Panc1 (cell line): ENCODE data around the gene PCDHGA1.

ENCODE experiments used
- POLR2AphosphoS5 ChIP-seq: IDR thresholded peaks from 2 replicates; pipeline ENCODE4 v1.6.1; 2012; ENCODE audit warnings: mild to moderate bottlenecking, low read depth, low read length, moderate library complexity
- REST ChIP-seq, 2 experiments: IDR thresholded peaks; 2 replicates each; pipeline ENCODE4 v1.6.1; 2011 to 2012; ENCODE audit warnings: low read depth in 2 of 2, control low read depth in 1 of 2, low read length in 1 of 2, mild to moderate bottlenecking in 1 of 2, moderate library complexity in 1 of 2; ENCODE audit not compliant: insufficient read depth in 1 of 2
- SIN3A ChIP-seq: IDR thresholded peaks from 2 replicates; pipeline ENCODE4 v1.6.1; 2012; ENCODE audit warnings: low read depth, mild to moderate bottlenecking, low read length, moderate library complexity, borderline replicate concordance; ENCODE audit not compliant: insufficient read depth
- TF ChIP-seq, protein P1 (sequence below): fragments of 450-650 bp; IDR thresholded peaks from 2 replicates; pipeline ENCODE4 v1.5.1; 2017; ENCODE audit warnings: mild to moderate bottlenecking

DNA sequence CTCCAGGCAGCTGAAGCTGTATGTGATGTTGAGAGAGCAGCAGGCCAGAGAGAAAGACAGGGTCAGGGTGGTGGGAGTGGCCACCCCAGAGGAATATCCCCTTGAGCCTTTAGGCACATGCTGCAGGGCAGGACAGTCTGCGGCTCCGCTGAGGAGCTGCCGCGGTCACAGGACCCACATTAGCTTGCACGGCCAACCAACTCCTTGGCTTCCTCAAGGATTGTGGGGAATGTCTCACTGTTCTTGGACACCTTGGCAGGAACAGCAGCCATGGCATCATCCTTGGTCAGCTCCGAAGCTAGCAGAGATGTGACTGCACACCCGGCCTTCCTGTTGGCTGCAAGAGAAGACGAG, 186.3 kb downstream of the PCDHGA1 start:
- TF ChIP-seq, protein P1, sequence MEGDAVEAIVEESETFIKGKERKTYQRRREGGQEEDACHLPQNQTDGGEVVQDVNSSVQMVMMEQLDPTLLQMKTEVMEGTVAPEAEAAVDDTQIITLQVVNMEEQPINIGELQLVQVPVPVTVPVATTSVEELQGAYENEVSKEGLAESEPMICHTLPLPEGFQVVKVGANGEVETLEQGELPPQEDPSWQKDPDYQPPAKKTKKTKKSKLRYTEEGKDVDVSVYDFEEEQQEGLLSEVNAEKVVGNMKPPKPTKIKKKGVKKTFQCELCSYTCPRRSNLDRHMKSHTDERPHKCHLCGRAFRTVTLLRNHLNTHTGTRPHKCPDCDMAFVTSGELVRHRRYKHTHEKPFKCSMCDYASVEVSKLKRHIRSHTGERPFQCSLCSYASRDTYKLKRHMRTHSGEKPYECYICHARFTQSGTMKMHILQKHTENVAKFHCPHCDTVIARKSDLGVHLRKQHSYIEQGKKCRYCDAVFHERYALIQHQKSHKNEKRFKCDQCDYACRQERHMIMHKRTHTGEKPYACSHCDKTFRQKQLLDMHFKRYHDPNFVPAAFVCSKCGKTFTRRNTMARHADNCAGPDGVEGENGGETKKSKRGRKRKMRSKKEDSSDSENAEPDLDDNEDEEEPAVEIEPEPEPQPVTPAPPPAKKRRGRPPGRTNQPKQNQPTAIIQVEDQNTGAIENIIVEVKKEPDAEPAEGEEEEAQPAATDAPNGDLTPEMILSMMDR, result no peak
- TF ChIP-seq REST (IDR thresholded peaks at IDR 0.05; ENCODE audit: insufficient read depth in 1 of 2, low read depth in 2 of 2, low read length in 1 of 2) (no peak), POLR2AphosphoS5 (no peak), SIN3A (no peak)
